Measurements from ENCODE around the gene EPN3.

- TF ChIP-seq CTCF (IDR thresholded peaks at IDR 0.05) (no peak), POLR2A (IDR thresholded peaks at IDR 0.05) (no peak)
Measured at GRCh38 chr17:50581316-50581715, 48.8 kb downstream of the EPN3 start.

Measured in lower leg skin (tissue), 3 donors.